Activated naive CD8-positive, alpha-beta T cell treated with anti-CD3 and anti-CD28 coated beads, Interleukin-2, amount 50 U/mL, for 16 hours (primary cell): ENCODE data around the gene AKAP6.
"Not testable (repeated sequence)": the region's sequence is repeated elsewhere in the genome, so short reads cannot be mapped to it uniquely, and the experiment has no call there.

Experiments used
- DNase-seq: peaks from one replicate; pipeline ENCODE4 v3.0.0-alpha.2; 2020; ENCODE audit warnings: low read depth, low spot score

The AKAP6 gene

DNA sequence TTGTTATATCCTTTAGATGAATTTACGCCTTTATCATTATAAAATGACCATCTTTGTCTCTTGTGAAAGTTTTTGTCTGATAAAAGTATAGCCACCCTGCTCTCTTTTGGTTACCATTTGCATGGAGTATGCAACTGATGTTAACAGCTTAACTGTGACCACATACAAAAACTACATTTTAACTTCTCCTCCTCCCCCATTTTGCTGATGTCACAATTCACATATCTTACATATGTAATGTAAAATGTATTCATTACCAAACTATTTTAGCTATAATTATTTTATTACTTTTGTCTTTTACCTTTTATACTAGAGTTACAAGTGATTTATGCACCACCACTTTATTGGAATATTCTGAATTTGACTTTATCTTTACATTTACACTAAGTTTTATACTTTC lies 425.1 kb downstream of the AKAP6 start:
- DNase-seq: no peak

DNA sequence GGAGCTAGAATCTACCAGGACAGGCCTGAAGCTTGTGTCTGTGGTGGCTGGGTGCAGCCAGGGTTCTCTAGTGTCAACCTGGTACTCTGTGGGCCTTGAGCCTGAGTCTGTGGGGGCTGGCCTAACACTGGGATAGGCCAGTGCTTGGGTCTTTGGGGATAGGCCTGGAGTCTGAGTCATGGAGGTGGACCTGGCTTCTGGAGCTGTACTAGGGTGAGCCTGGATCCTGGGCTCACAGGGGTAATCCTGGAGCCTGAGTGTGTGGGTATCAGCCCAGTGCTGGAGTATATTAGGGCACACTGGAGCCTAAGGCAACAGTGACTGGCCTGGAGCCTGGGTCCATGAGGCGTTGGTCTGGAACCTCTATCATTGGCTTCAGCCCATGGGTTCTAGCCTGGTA lies 427.1 kb downstream of the AKAP6 start:
- DNase-seq: no peak

DNA sequence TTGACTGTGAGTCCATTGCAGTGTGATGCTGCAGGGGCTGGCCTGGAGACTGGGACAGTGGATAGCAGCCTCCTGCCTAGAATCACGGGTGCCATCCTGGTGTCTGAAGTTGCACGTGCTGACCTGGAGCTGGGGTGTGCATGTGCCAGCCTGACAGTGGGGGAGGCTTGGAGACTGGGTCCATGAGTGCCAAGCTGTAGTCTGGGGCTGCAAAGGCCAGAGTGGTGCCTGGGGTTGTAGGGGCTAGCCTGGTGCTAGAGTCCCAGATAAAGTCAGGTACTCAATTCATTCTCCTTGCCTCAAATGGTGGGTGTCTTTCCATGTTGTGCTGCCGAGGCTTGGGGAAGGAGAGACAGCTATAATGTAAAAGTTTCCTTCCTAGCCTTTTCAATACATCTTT lies 427.7 kb downstream of the AKAP6 start:
- DNase-seq: no peak

DNA sequence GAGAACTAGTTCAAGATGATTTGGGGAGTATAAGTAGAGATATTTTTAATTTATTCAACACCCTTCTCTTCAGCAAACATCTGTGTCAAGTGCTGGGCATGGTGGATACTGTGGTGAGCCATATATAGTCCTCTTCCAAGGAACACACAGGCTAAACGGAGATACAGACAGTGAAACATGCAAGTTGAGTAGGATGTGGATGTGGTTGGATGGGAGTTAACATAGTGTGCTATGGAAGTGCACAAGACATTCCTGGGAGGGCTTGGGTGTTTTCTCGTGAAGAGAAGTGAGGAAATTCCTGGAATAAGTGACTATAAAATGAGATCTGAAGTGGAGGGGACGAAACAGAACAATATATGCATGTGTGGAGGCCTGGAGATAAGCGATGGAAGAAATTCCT lies 428.5 kb downstream of the AKAP6 start:
- DNase-seq: no peak

DNA sequence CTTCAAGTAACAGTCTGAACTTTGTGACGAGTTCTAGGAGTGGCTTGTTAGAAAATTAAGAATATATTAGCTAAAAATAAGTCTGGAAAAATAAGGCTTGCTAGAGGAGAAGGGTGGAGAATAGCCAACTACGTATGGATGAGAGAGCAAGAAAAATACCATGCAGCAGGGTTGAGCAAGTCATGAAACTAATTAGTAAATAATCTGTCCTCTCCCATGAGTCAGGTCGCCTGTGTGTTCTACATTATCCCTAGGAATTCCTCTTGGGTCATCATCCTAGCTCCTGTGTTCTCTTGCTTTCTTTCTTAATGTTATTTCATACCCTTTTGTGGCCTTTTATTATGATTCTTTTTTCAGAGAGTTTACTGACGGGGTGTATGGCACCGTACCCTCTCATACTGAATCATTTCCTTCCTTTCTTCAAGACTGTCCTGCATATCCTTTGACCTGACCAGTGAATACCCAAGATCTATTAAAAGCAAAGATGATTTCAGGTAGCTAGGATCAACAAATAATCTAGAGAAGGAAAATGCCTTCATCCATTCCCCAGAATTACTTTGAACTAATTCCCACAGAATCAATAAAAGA lies 432.4 kb downstream of the AKAP6 start:
- no peak for DNase-seq

DNA sequence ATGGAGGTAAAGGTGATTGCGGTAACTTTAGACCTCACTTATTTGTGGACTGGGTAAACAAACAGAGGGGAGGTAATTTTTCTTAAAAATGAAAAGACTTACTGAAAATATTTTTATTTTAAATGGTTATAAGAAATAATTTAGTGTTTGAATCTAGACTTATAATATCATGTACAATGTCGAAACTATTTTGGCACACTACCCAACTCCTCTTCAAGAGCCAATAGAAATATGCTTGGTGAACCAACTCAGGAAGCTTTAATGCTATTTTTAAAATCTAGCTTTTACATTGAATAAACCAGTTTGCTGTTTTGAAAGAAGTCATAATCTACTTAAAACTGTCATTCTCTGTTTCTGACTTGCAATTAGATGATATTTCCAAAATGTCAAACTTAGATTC lies 433.8 kb downstream of the AKAP6 start:
- DNase-seq: no peak

DNA sequence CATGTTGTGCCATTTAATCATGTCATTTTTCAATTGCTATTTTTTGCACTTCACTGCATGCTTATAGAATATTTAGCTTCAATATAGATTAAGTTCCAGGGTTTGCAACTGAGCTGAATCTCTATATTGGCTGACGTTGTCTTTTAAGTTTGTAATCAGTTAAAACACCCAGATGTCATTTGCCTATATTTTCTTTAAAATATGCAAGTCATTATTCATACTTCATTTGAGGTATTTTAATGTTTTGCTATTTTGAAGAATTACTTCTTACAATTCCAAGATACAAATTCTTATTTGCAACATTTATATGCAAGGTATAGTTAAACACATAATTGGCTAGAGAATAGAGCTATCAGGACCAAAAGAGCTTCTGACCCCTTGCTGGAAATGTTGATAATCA lies 434.6 kb downstream of the AKAP6 start:
- DNase-seq: no peak

DNA sequence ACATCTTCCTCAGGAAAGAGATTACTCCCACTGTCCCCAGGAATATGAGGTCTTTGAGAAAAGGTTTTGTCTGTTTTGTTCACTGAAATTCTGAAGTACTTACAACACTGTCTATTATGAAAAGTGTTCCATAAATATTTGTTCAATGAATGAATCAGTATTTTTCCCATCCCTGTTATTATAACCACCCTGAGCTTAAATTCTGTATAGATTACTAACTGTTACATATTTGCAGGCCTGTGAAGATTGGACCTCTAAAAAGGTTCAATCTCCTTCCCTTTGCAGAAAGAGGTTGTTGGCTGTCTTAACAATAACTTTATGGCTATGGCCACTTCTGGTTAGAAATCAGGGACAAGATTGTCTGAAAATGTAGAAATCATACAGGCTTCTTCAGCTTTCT lies 435.0 kb downstream of the AKAP6 start:
- DNase-seq: no peak

DNA sequence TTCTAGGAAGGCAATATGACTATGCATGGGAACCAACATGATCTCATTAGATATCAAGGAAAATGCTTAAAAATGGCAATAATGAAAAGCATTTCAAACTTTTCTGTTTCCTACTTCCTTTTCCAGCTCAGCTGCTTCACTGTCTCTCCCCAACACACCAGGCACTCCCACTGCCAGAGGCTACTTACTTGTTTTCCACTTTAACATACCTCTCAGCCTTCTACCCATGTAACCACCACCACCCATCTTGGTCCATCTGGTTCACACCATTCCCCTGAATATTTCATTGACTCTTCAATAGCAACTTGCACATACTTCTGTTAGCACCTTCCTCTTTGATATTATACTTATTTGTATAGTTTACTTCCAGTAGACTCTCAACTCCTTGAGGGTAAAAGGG lies 441.3 kb downstream of the AKAP6 start:
- no peak for DNase-seq

DNA sequence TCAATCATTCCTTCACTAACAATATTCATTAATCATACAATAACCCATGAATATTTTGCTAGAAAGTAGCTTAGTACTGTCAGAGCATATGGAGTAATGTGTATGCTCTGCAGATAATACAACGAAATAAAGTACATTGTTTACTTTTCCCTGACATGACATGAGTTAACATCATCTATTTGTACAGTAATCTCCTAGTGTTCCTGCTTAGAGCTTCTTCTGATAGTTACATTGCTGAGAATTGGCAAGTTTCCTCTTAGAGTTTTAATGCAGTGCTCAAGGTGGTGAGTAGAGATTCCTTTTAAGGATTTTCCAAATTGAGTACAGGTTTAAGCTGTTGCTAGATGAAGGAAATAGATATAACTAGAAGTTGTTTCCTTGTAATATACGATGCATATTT lies 445.1 kb downstream of the AKAP6 start:
- DNase-seq: no peak

DNA sequence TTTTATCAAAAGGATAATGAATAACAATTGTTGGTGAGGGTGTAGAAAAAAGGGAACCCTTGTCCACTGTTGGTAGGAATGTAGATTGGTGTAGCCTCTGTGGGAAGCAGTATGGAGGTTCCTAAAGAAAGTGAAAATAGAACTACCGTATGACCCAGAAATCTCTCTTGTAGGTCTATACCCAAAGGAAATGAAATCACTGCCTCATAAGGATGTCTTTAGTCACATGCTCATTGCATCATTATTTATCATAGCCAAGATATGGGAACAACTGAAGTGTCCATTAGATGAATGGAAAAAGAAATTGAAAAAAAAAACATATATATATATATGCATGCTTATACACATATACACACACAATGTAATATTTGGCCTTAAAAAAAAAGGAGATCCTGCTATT lies 450.7 kb downstream of the AKAP6 start:
- no peak for DNase-seq

DNA sequence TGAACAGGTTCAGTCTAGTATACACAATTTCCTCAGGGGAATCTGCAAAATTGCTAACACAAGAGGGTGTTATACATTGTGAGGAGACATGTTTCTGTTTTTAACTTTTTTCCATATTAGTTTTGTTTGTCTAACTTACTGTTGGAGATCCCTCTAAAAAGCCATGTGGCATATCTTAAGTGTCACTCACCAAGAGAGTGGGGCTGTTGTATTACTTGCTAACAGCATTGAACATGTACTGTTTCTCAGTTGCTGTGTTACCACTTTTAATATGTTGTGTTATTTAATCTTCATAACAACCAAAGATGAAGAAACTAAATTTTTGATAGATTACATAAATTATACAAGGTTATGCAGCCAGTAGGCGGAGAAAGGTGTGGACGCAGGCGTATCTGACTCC lies 455.3 kb downstream of the AKAP6 start:
- no peak for DNase-seq

DNA sequence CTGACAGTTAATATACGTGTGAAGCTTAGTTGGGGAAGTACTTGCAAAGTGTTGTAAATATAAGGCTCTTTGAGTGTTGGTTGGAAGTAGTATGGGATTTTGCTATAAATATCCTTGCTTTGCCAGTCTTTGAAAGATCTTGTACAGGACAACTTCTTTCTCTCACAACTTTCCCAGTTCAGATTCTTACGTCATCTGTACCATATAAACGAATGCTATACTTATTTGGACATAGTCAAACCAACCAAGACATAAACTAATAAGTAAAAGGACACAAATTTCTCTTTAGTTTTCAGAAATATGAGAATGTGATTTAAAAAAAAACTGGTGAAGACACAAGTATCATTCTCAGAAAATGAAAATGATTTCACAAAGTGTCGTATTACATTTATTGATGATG lies 456.5 kb downstream of the AKAP6 start:
- DNase-seq: no peak

DNA sequence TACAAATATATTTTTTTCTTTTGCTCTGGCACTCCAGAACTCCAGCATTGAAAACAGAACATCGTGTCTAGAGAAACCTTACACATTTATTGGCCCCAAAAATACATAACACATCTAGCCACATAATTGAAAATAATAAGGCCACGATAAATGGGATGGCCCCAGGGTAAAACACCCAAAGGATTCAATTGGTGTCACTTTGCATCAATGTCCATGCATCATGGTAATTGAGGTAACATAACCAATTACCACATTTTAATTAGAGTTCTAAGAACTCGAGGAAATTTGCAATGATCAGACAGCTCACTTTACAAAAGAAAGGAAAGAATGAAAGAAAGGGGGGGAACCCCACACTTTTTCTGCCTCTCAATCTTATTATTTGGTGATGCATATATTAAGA lies 457.8 kb downstream of the AKAP6 start:
- no peak for DNase-seq

DNA sequence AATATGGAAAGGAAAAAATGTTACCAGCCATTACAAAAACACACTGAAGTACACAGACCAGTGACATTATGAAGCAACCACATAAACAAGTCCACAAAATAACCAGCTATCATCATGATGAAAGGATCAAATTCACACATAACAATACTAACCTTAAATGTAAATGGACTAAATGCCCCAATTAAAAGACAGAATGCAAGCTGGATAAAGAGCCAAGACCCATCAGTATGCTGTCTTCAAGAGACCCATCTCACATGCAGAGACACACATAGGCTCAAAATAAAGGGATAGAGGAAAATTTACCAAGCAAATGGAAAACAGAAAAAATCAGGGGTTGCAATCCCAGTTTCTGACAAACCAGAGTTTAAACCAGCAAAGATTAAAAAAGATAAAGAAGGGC lies 463.9 kb downstream of the AKAP6 start:
- DNase-seq: not testable (repeated sequence)

DNA sequence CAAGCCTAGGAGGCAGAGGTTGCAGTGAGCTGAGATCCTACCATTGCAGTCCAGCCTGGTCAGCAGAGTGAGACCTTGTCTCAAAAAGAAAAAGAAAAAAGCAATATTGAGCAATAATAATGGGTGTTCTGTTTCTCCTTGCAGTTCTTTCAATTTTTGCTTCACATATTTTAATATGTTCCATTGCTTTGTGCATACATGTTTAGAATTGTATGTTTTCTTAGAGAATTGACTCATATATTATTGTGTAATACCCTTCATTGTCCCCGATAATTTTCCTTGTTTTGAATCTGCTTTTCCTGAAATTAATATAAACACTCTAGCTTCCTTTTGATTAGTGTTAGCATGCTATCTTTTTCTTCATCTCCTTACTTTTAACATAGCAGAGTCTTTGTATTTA lies 471.2 kb downstream of the AKAP6 start:
- no peak for DNase-seq

DNA sequence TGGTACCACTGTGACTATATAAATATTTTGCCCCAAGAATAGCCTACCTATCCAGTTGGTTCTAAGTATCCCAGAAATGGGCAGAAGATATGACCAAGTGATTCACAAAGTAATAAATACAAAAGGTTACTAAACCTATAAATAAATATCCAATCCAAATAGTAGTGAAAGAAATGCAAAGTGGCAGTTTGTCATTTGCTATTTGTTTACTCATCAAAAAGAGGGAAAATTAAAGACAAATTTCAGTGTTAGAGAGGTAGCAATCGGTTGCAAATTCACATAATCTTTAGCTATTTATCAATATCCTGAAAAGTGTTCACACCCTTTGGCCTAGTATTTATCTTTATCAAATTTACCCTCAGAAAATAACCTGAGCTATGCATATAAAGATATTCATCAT lies 473.2 kb downstream of the AKAP6 start:
- DNase-seq: no peak

DNA sequence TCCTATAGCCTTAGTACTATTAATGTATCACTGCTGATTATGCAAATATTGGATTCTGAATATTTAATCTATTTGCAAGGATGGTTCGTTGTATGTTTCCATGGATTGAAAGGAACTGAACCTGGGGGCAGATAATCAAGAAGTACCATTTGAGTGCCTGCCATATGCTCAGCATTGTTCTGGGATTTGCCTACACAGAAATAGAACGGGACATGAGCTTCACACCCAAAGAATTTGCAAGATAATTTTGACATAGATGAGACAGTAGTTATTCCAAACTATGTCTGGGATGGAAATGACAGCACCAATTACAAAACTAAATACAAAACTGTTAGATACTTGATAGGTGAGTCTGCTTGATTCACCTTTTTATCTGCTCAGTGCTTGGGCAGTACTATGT lies 476.9 kb downstream of the AKAP6 start:
- DNase-seq: no peak

DNA sequence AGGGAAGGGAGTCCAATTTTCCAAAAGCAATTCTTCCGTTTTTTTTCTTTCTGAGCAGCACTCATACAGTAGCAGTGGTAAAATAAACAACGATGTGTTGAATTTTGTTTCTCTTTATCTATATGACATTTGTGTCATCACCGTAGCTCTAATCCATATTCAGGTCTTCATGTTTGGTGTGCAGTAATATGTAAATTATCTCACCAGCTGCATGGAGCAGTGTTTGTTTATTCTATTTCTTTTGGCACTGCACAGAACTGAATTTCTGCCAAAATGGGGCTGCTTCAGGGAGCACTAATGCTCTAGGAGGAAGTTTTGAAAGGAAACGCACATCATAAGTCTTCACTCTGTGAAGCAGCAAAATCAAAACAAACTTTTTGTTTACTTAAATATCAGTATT lies 479.5 kb downstream of the AKAP6 start:
- DNase-seq: no peak

DNA sequence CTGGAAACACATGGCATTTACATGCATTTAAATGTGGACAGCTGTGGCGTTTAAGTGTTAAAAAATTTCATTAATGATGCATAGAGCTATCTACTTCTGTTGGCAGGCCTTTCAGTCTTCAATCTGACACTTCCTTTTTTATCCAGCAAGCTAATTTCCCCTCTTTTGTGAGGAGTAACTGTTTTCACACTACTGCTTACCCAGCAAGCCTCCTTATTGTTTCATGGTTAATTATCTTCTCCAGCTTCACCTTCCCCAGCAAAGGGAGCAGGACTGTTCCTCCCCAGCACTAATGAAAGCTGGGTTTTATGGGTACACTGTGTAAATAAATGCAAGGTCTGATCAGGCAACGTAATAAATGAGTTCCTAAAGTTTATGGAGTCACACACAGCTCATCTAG lies 480.2 kb downstream of the AKAP6 start:
- no peak for DNase-seq

DNA sequence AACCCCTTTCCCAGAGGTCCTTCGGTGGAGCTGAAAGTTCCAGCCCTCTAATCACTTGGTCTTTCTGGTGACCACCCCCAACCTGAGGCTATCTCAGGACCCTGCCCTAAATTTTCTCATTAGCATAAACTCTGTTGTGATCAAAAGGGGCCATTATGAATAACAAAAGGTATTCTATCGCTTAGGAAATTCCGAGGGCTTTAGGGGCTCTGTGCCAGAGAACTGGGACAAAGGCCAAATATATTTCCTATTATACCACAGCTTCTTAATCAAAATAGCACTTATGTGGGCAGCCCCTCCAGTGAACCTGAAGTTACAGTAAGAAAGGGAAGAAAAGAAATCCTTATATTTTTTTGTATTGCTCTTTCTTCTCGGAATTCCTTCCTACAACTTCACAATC lies 484.3 kb downstream of the AKAP6 start:
- no peak for DNase-seq

DNA sequence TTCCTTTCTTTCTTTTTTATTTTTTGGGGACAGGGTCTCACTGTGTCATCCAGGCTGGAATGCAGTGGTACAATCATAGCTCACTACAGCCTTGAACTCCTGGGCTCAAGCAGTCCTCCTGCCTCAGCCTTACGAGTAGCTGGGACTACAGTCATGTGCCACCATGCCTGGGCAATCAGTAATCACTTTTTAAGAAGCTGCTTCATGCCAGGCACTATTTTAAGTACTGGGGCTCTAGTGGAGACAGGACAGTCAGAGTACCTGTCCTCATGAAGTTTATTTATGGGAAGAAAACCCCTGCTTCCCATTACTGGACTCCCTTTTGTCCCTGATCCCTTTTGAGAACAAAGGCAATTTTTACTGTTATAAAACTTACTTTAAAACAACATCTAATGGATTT lies 485.6 kb downstream of the AKAP6 start:
- DNase-seq: no peak

DNA sequence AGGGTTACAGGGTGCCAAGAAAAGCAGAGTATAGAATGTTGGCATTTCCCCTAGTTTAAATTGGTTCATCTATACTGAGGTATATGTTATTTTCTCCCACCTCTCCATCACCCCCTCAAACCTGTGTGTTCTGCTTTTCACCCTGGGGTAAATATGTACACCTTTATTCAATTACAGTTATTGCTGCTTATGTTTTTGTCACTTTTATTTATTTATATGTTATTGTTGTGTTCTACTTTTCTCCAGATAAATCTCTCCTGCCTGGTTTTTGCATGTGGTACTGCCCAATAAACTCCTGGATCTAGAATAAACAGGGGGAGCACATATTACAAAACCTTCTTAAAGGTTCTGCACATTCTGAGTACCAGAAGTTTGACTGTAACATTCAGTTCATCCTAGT lies 487.5 kb downstream of the AKAP6 start:
- DNase-seq: no peak

DNA sequence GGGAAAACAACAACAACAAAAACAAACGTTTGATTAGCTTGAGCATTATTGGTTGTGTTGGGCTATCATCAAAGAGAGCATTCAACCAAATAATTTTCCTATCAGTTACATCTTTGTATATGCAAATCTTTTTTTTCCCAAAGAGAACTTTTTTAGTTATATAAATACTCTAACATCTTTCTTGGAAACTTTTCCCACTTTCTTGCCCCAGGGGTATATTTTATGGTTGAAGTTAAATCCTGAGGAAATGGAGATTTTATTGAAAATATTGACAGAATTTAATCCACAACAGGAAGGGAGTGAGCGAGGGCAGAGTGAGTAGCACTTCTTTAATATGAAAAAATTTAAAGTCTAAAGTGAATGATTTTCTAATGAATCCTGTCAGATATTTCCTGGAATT lies 488.7 kb downstream of the AKAP6 start:
- DNase-seq: no peak

DNA sequence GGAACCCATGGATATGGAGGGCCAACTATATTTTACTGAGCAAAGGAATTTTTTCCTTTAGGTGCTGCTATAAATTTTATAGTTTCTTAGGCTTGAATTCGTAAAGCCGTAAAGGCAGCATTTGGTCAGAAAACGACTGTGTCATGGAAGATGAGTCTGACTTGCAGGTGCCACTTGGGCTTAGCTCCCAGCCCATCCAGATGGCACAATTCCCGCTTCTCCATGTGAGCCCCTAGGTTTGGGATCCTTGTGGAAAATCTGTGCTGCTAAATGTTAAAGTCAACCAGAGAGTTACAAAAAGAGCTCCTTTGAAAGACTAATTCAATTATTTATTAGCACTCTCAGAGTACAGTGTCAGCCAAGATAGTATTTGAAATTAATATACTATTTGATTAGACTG lies 489.5 kb downstream of the AKAP6 start:
- DNase-seq: no peak
